GM12878 (cell line): ENCODE measurements around the gene NPHP3.

ENCODE experiments used
- CTCF ChIP-seq, 3 experiments: IDR thresholded peaks in 2 of 3; conservative IDR thresholded peaks in 1 of 3; 2 replicates each; pipeline ENCODE4 v1.5.1; 2011; ENCODE audit warnings: low read depth in 3 of 3, low read length in 3 of 3, mild to moderate bottlenecking in 3 of 3, control low read depth in 2 of 3, moderate library complexity in 2 of 3, inconsistent platforms in 1 of 3, mixed read lengths in 1 of 3; ENCODE audit not compliant: control insufficient read depth in 2 of 3, insufficient read depth in 1 of 3; ENCODE audit errors: extremely low read depth in 1 of 3
- IKZF2 ChIP-seq, 2 experiments: fragments of 450-650 bp; IDR thresholded peaks; 2 replicates each; pipeline ENCODE4 v1.6.1; 2017; ENCODE audit warnings: mild to moderate bottlenecking in 2 of 2, moderate library complexity in 2 of 2
- MAX ChIP-seq: IDR thresholded peaks from 2 replicates; pipeline ENCODE4 v1.6.1; 2012; ENCODE audit warnings: low read depth, low read length, improper control_type of control experiment
- MXI1 ChIP-seq: fragments of 150-350 bp; IDR thresholded peaks from 2 replicates; pipeline ENCODE4 v1.6.1; 2011; ENCODE audit warnings: low read depth, mild to moderate bottlenecking, inconsistent platforms, low read length, improper control_type of control experiment
- NRF1 ChIP-seq: conservative IDR thresholded peaks from 2 replicates; pipeline ENCODE4 v1.6.1; 2011; ENCODE audit warnings: mild to moderate bottlenecking, low read depth, low read length, improper control_type of control experiment
- RFX5 ChIP-seq: IDR thresholded peaks from 2 replicates; pipeline ENCODE4 v1.6.1; 2011; ENCODE audit warnings: low read depth, low read length, improper control_type of control experiment
- SKIL ChIP-seq: fragments of 450-650 bp; IDR thresholded peaks from 2 replicates; pipeline ENCODE4 v1.6.1; 2017; ENCODE audit warnings: mild to moderate bottlenecking, low read depth, inconsistent platforms; ENCODE audit not compliant: poor library complexity, severe bottlenecking
- SMC3 ChIP-seq: IDR thresholded peaks from 2 replicates; pipeline ENCODE4 v1.6.1; 2011; ENCODE audit warnings: low read length, improper control_type of control experiment, borderline replicate concordance
- YY1 ChIP-seq: IDR thresholded peaks from 2 replicates; pipeline ENCODE4 v1.6.1; 2011; ENCODE audit warnings: low read depth, mild to moderate bottlenecking, low read length
- ZNF274 ChIP-seq: IDR thresholded peaks from one replicate; pipeline ENCODE4 v1.8.0; 2011; ENCODE audit not compliant: insufficient read length, insufficient read depth
- ZNF384 ChIP-seq: IDR thresholded peaks from 2 replicates; pipeline ENCODE4 v1.6.1; 2012; ENCODE audit warnings: low read depth, mild to moderate bottlenecking, low read length, improper control_type of control experiment, borderline replicate concordance

- TF ChIP-seq MAX (no peak), ZNF274 (no peak), SKIL (no peak), NRF1 (no peak), CTCF (IDR thresholded peaks at IDR 0.05 in 2 of 3, conservative IDR thresholded peaks at IDR 0.05 in 1 of 3; ENCODE audit: control insufficient read depth in 2 of 3, extremely low read depth in 1 of 3, insufficient read depth in 1 of 3, low read depth in 3 of 3, low read length in 3 of 3) (no peak), YY1 (no peak), ZNF384 (no peak), RFX5 (no peak), IKZF2 (IDR thresholded peaks at IDR 0.05) (no peak), MXI1 (no peak), SMC3 (no peak)
Measured at GRCh38 chr3:132635052-132635451, 87.2 kb downstream of the NPHP3 start.
